ENCODE measurements around the gene SLC35F6.

SLC35F6 gene

GRCh38 chr2:26733413-26733812, 30.7 kb upstream of the SLC35F6 start:
- Histone ChIP-seq H3K23ac (ENCODE audit: low read length) (no peak overlapping the region), H4K91ac (ENCODE audit: low read depth, low read length) (no peak overlapping the region), H3K4ac (ENCODE audit: low read depth, low read length) (no peak overlapping the region), H3K4me3 (ENCODE audit: low read depth, low read length) (no peak overlapping the region), H3K9ac (ENCODE audit: low read length) (peak overlapping the region; percentile 43), H3K79me2 (ENCODE audit: control insufficient read depth, insufficient read depth, low read length, poor library complexity) (no peaks in the 10 kb centered on the region), H2BK12ac (ENCODE audit: low read length) (no peak overlapping the region), H4K12ac (ENCODE audit: low read depth, low read length) (no peak overlapping the region), H3K14ac (ENCODE audit: low read length) (no peak overlapping the region), H3K36me3 (ENCODE audit: control insufficient read depth in 1 of 2, insufficient read depth in 2 of 2, low read length in 2 of 2) (no peaks in the 10 kb centered on the region), H3K9me3 (ENCODE audit: insufficient read depth, low read depth, low read length) (no peaks in the 10 kb centered on the region), H4K8ac (ENCODE audit: low read depth, low read length) (no peak overlapping the region), H3K18ac (ENCODE audit: low read length) (no peak overlapping the region), H3K79me1 (ENCODE audit: low read length) (no peaks in the 10 kb centered on the region), H3K4me1 (ENCODE audit: control insufficient read depth in 1 of 2, insufficient read depth in 2 of 2, low read length in 2 of 2) (no peaks in the 10 kb centered on the region), H3K27ac (ENCODE audit: low read depth, low read length) (no peak overlapping the region), H2BK5ac (ENCODE audit: low read depth, low read length, poor library complexity) (no peak overlapping the region), H3K4me2 (ENCODE audit: low read length) (no peak overlapping the region), H3K27me3 (ENCODE audit: insufficient read depth, low read length) (no peaks in the 10 kb centered on the region), H2BK120ac (ENCODE audit: insufficient read depth, low read length, poor library complexity) (no peak overlapping the region), H2AK5ac (ENCODE audit: low read length) (no peak overlapping the region), H2AFZ (ENCODE audit: insufficient read depth, low read length, poor library complexity) (no peak overlapping the region)
- no CpG with 5 or more reads among the region's 9 CpGs for whole genome bisulfite sequencing (ENCODE audit: extremely low coverage, insufficient coverage, insufficient read length)
- no peak for DNase-seq

GRCh38 chr2:26735097-26735496, 29.0 kb upstream of the SLC35F6 start:
- H3K27ac ChIP-seq (ENCODE audit: low read depth, low read length): no peak overlapping the region
- H3K4ac ChIP-seq (ENCODE audit: low read depth, low read length): no peak overlapping the region
- H3K4me1 ChIP-seq (ENCODE audit: control insufficient read depth in 1 of 2, insufficient read depth in 2 of 2, low read length in 2 of 2): no peaks in the 10 kb centered on the region
- H3K36me3 ChIP-seq (ENCODE audit: control insufficient read depth in 1 of 2, insufficient read depth in 2 of 2, low read length in 2 of 2): no peaks in the 10 kb centered on the region
- no peak overlapping the region for H3K4me3 ChIP-seq (ENCODE audit: low read depth, low read length)
- no peak overlapping the region for H4K91ac ChIP-seq (ENCODE audit: low read depth, low read length)
- H3K9me3 ChIP-seq (ENCODE audit: insufficient read depth, low read depth, low read length): no peaks in the 10 kb centered on the region
- no peak overlapping the region for H2BK5ac ChIP-seq (ENCODE audit: low read depth, low read length, poor library complexity)
- H3K4me2 ChIP-seq (ENCODE audit: low read length): no peak overlapping the region
- no peaks in the 10 kb centered on the region for H3K79me2 ChIP-seq (ENCODE audit: control insufficient read depth, insufficient read depth, low read length, poor library complexity)
- H3K23ac ChIP-seq (ENCODE audit: low read length): no peak overlapping the region
- H4K8ac ChIP-seq (ENCODE audit: low read depth, low read length): no peak overlapping the region
- H3K18ac ChIP-seq (ENCODE audit: low read length): no peak overlapping the region
- H3K14ac ChIP-seq (ENCODE audit: low read length): no peak overlapping the region
- no peak overlapping the region for H2BK120ac ChIP-seq (ENCODE audit: insufficient read depth, low read length, poor library complexity)
- no peak overlapping the region for H4K12ac ChIP-seq (ENCODE audit: low read depth, low read length)
- no peak overlapping the region for H2AFZ ChIP-seq (ENCODE audit: insufficient read depth, low read length, poor library complexity)
- H2AK5ac ChIP-seq (ENCODE audit: low read length): no peak overlapping the region
- WGBS (ENCODE audit: extremely low coverage, insufficient coverage, insufficient read length): no CpG with 5 or more reads among the region's 5 CpGs
- H3K27me3 ChIP-seq (ENCODE audit: insufficient read depth, low read length): no peaks in the 10 kb centered on the region
- no peak overlapping the region for H2BK12ac ChIP-seq (ENCODE audit: low read length)
- no peak for DNase-seq
- no peak overlapping the region for H3K9ac ChIP-seq (ENCODE audit: low read length)
- H3K79me1 ChIP-seq (ENCODE audit: low read length): no peaks in the 10 kb centered on the region

DNA sequence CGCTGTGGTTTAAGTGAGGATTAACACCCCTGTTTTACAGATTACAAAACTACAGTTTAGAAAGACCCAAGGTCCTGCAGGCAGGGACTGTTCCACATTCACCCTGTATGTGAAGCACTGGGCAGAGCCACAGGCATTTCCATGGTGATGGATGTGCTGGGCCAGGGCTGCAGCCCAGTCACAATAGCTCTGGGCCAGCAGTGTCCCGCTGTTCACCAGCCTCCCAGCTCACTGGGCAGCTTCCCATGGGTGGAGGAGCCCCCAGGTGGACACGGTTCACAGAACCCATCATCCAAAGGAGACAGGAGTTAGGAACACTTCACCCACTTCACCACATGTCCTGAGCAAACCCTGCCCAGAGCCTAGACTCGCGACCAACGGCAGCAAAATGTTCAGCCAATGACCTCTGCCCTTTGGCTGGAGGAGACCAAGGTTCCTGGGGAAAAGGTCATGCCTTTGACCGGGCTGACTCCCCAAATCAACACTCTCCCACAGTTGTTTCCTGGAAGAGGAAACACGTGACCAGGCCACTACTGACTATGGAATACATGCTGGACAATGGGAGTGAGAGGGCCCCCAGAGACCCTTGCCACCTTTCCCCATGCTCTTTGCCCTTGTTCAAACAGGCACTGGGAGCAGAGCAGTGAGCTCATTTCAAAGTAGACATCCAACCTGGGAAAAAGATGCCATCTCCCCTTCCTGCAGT, 28.0 kb upstream of the SLC35F6 start:
- no peaks in the 10 kb centered on the region for H3K4me1 ChIP-seq (ENCODE audit: control insufficient read depth in 1 of 2, insufficient read depth in 2 of 2, low read length in 2 of 2)
- no peak overlapping the region for H3K27ac ChIP-seq (ENCODE audit: low read depth, low read length)
- H3K36me3 ChIP-seq (ENCODE audit: control insufficient read depth in 1 of 2, insufficient read depth in 2 of 2, low read length in 2 of 2): no peaks in the 10 kb centered on the region
- no peak overlapping the region for H3K4ac ChIP-seq (ENCODE audit: low read depth, low read length)
- no peak overlapping the region for H3K9ac ChIP-seq (ENCODE audit: low read length)
- no peaks in the 10 kb centered on the region for H3K27me3 ChIP-seq (ENCODE audit: insufficient read depth, low read length)
- no peaks in the 10 kb centered on the region for H3K79me2 ChIP-seq (ENCODE audit: control insufficient read depth, insufficient read depth, low read length, poor library complexity)
- no peak overlapping the region for H2BK5ac ChIP-seq (ENCODE audit: low read depth, low read length, poor library complexity)
- H3K9me3 ChIP-seq (ENCODE audit: insufficient read depth, low read depth, low read length): no peaks in the 10 kb centered on the region
- no peaks in the 10 kb centered on the region for H3K79me1 ChIP-seq (ENCODE audit: low read length)
- H2AK5ac ChIP-seq (ENCODE audit: low read length): no peak overlapping the region
- H3K23ac ChIP-seq (ENCODE audit: low read length): no peak overlapping the region
- H3K18ac ChIP-seq (ENCODE audit: low read length): no peak overlapping the region
- H4K8ac ChIP-seq (ENCODE audit: low read depth, low read length): no peak overlapping the region
- no peak overlapping the region for H2BK12ac ChIP-seq (ENCODE audit: low read length)
- H3K4me2 ChIP-seq (ENCODE audit: low read length): no peak overlapping the region
- DNase-seq: no peak
- no peak overlapping the region for H2BK120ac ChIP-seq (ENCODE audit: insufficient read depth, low read length, poor library complexity)
- no peak overlapping the region for H3K4me3 ChIP-seq (ENCODE audit: low read depth, low read length)
- no peak overlapping the region for H4K91ac ChIP-seq (ENCODE audit: low read depth, low read length)
- no peak overlapping the region for H3K14ac ChIP-seq (ENCODE audit: low read length)
- H4K12ac ChIP-seq (ENCODE audit: low read depth, low read length): no peak overlapping the region
- H2AFZ ChIP-seq (ENCODE audit: insufficient read depth, low read length, poor library complexity): no peak overlapping the region
- no CpG with 5 or more reads among the region's 8 CpGs for WGBS (ENCODE audit: extremely low coverage, insufficient coverage, insufficient read length)

GRCh38 chr2:26737221-26737620, 26.9 kb upstream of the SLC35F6 start:
- Histone ChIP-seq H2BK5ac (ENCODE audit: low read depth, low read length, poor library complexity) (no peak overlapping the region), H3K9ac (ENCODE audit: low read length) (no peak overlapping the region), H3K9me3 (ENCODE audit: insufficient read depth, low read depth, low read length) (no peaks in the 10 kb centered on the region), H3K79me1 (ENCODE audit: low read length) (no peaks in the 10 kb centered on the region), H3K27me3 (ENCODE audit: insufficient read depth, low read length) (no peaks in the 10 kb centered on the region), H3K4ac (ENCODE audit: low read depth, low read length) (no peak overlapping the region), H4K8ac (ENCODE audit: low read depth, low read length) (no peak overlapping the region), H3K27ac (ENCODE audit: low read depth, low read length) (no peak overlapping the region), H3K36me3 (ENCODE audit: control insufficient read depth in 1 of 2, insufficient read depth in 2 of 2, low read length in 2 of 2) (no peaks in the 10 kb centered on the region), H4K91ac (ENCODE audit: low read depth, low read length) (no peak overlapping the region), H2BK120ac (ENCODE audit: insufficient read depth, low read length, poor library complexity) (no peak overlapping the region), H2BK12ac (ENCODE audit: low read length) (no peak overlapping the region), H3K4me2 (ENCODE audit: low read length) (no peak overlapping the region), H3K4me1 (ENCODE audit: control insufficient read depth in 1 of 2, insufficient read depth in 2 of 2, low read length in 2 of 2) (no peaks in the 10 kb centered on the region), H3K4me3 (ENCODE audit: low read depth, low read length) (no peak overlapping the region), H2AFZ (ENCODE audit: insufficient read depth, low read length, poor library complexity) (no peak overlapping the region), H3K23ac (ENCODE audit: low read length) (no peak overlapping the region), H3K79me2 (ENCODE audit: control insufficient read depth, insufficient read depth, low read length, poor library complexity) (no peaks in the 10 kb centered on the region), H2AK5ac (ENCODE audit: low read length) (no peak overlapping the region), H4K12ac (ENCODE audit: low read depth, low read length) (no peak overlapping the region), H3K14ac (ENCODE audit: low read length) (no peak overlapping the region), H3K18ac (ENCODE audit: low read length) (no peak overlapping the region)
- DNase-seq: no peak
- no CpG with 5 or more reads among the region's 4 CpGs for WGBS (ENCODE audit: extremely low coverage, insufficient coverage, insufficient read length)
